H1 (cell line): ENCODE measurements around the gene TPPP. TPM values are rescaled to one million over a fixed set of nuclear protein-coding genes. Genes with fewer than 3 reads are reported as not detected.

Experiments used
- CTCF ChIA-PET: fragments of 300-600 bp; sonication (Branson Sonifier 250); formaldehyde crosslinking; loops from one replicate; lab custom pipeline; 2021; ENCODE audit not compliant: partially characterized antibody; lab: Charles Lee
- POLR2A ChIA-PET: fragments of 300-600 bp; sonication (Branson Sonifier 250); formaldehyde crosslinking; loops from one replicate; lab custom pipeline; 2021; ENCODE audit warnings: inconsistent platforms; ENCODE audit not compliant: partially characterized antibody; lab: Charles Lee
- DNase-seq, 2 experiments: peaks; one replicate each; pipeline versions ENCODE4 v3.0.0 to v3.0.0-alpha.2; 2010 to 2022; ENCODE audit warnings: low spot score in 2 of 2, low read depth in 1 of 2, mixed read lengths in 1 of 2
- FAIRE-seq: peaks from 2 replicates; lab custom pipeline; 2011; peaks lifted over from hg19 to GRCh38; lab: Jason Lieb, UNC
- H2AFZ ChIP-seq: 2 replicates; pipeline ENCODE4 v1.8.1; 2012; ENCODE audit warnings: low read length, inconsistent platforms
- H2AK5ac ChIP-seq: 2 replicates; pipeline ENCODE4 v1.6.1; 2013; ENCODE audit warnings: low read depth, low read length
- H2BK120ac ChIP-seq: replicated peaks from 2 replicates; pipeline ENCODE3; 2013; ENCODE audit warnings: low read depth, low read length, inconsistent platforms
- H2BK12ac ChIP-seq: 2 replicates; pipeline ENCODE4 v1.6.1; 2013; ENCODE audit warnings: low read depth, low read length
- H2BK15ac ChIP-seq: 2 replicates; pipeline ENCODE4 v1.6.1; 2013; ENCODE audit warnings: low read length
- H2BK20ac ChIP-seq: 2 replicates; pipeline ENCODE4 v1.6.1; 2013; ENCODE audit warnings: low read length
- H2BK5ac ChIP-seq: 2 replicates; pipeline ENCODE4 v1.6.1; 2013; ENCODE audit warnings: low read depth, low read length
- H3K14ac ChIP-seq: 2 replicates; pipeline ENCODE4 v1.6.1; 2013; ENCODE audit warnings: inconsistent platforms; ENCODE audit not compliant: insufficient read length
- H3K18ac ChIP-seq: 2 replicates; pipeline ENCODE4 v1.6.1; 2013; ENCODE audit warnings: low read length; ENCODE audit errors: extremely low read depth
- H3K23ac ChIP-seq: 2 replicates; pipeline ENCODE4 v1.6.1; 2013; ENCODE audit warnings: inconsistent platforms; ENCODE audit not compliant: insufficient read length
- H3K23me2 ChIP-seq: 2 replicates; pipeline ENCODE4 v1.6.1; 2013; ENCODE audit warnings: low read depth, low read length
- H3K27ac ChIP-seq: 2 replicates; pipeline ENCODE4 v1.6.1; 2011; ENCODE audit warnings: low read depth, low read length, inconsistent platforms
- H3K27me3 ChIP-seq, 4 experiments: replicated peaks in 1 of 4; 1 replicate in 1 of 4; 2 replicates in 3 of 4; pipeline versions ENCODE4 v1.6.1 to v1.8.1; 2011 to 2013; ENCODE audit warnings: low read length in 3 of 4, mild to moderate bottlenecking in 3 of 4, inconsistent platforms in 2 of 4, mixed read lengths in 2 of 4, moderate library complexity in 1 of 4; ENCODE audit not compliant: control insufficient read depth in 3 of 4, insufficient read depth in 3 of 4; ENCODE audit errors: extremely low read depth in 1 of 4
- H3K36me3 ChIP-seq, 4 experiments: 2 replicates each; pipeline versions ENCODE4 v1.6.1 to v1.8.1; 2011 to 2013; ENCODE audit warnings: mild to moderate bottlenecking in 4 of 4, low read length in 3 of 4, moderate library complexity in 2 of 4, control low read depth in 1 of 4, inconsistent platforms in 1 of 4; ENCODE audit not compliant: insufficient read depth in 4 of 4, control insufficient read depth in 2 of 4
- H3K4ac ChIP-seq: replicated peaks from 2 replicates; pipeline ENCODE3; 2013; ENCODE audit warnings: low read length, low read depth, mixed read lengths, inconsistent platforms; ENCODE audit not compliant: insufficient read length
- H3K4me1 ChIP-seq, 4 experiments: replicated peaks in 1 of 4; 1 replicate in 1 of 4; 2 replicates in 3 of 4; pipeline versions ENCODE4 v1.6.1 to v1.8.1; 2011 to 2013; ENCODE audit warnings: low read length in 3 of 4, inconsistent platforms in 2 of 4, mixed read lengths in 1 of 4; ENCODE audit not compliant: insufficient read depth in 4 of 4, control insufficient read depth in 3 of 4
- H3K4me2 ChIP-seq, 2 experiments: 2 replicates each; pipeline versions ENCODE4 v1.6.1 to v1.8.1; 2011 to 2013; ENCODE audit warnings: low read depth in 2 of 2, low read length in 2 of 2, control low read depth in 1 of 2, inconsistent platforms in 1 of 2, mild to moderate bottlenecking in 1 of 2; ENCODE audit not compliant: insufficient read depth in 1 of 2
- H3K4me3 ChIP-seq, 4 experiments: fragments of 200-600, 300-600 bp in 1 of 4; sonication (generic), shearing (Covaris generic), sonication (Bioruptor Twin) in 1 of 4; 2 replicates each; pipeline versions ENCODE4 v1.5.1 to v1.8.1; 2011 to 2016; ENCODE audit warnings: low read length in 4 of 4, low read depth in 3 of 4, control low read depth in 2 of 4, inconsistent platforms in 2 of 4, mild to moderate bottlenecking in 2 of 4, mixed read lengths in 1 of 4, moderate library complexity in 1 of 4; ENCODE audit not compliant: insufficient read depth in 2 of 4; ENCODE audit errors: extremely low read depth in 1 of 4
- H3K56ac ChIP-seq: replicated peaks from 2 replicates; pipeline ENCODE3; 2013; ENCODE audit warnings: low read depth, mild to moderate bottlenecking, mixed read lengths, low read length, inconsistent platforms; ENCODE audit not compliant: insufficient read length
- H3K79me1 ChIP-seq: 2 replicates; pipeline ENCODE4 v1.6.1; 2013; ENCODE audit warnings: low read depth, low read length, control low read depth
- H3K79me2 ChIP-seq, 2 experiments: 2 replicates each; pipeline versions ENCODE4 v1.6.1 to v1.8.1; 2012 to 2013; ENCODE audit warnings: low read length in 2 of 2, mild to moderate bottlenecking in 2 of 2, inconsistent platforms in 1 of 2; ENCODE audit not compliant: insufficient read depth in 2 of 2, control insufficient read depth in 1 of 2
- H3K9ac ChIP-seq, 4 experiments: replicated peaks in 1 of 4; 1 replicate in 1 of 4; 2 replicates in 3 of 4; pipeline versions ENCODE4 v1.6.1 to v1.8.1; 2011 to 2013; ENCODE audit warnings: low read depth in 3 of 4, low read length in 3 of 4, control low read depth in 2 of 4, mild to moderate bottlenecking in 2 of 4, moderate library complexity in 2 of 4, inconsistent platforms in 1 of 4; ENCODE audit errors: extremely low read depth in 1 of 4
- H3K9me3 ChIP-seq, 2 experiments: 2 replicates each; pipeline versions ENCODE4 v1.6.1 to v1.8.1; 2012 to 2013; ENCODE audit warnings: mild to moderate bottlenecking in 2 of 2, moderate library complexity in 2 of 2, control low read depth in 1 of 2, inconsistent platforms in 1 of 2, low read depth in 1 of 2, low read length in 1 of 2, mixed read lengths in 1 of 2; ENCODE audit not compliant: insufficient read depth in 2 of 2
- H4K20me1 ChIP-seq, 2 experiments: replicated peaks in 1 of 2; 2 replicates each; pipeline versions ENCODE3 to v1.8.1; 2011 to 2013; ENCODE audit warnings: inconsistent platforms in 2 of 2, low read length in 2 of 2, mild to moderate bottlenecking in 1 of 2; ENCODE audit not compliant: insufficient read depth in 2 of 2, control insufficient read depth in 1 of 2
- H4K5ac ChIP-seq: 2 replicates; pipeline ENCODE4 v1.6.1; 2013; ENCODE audit warnings: low read length, low read depth, mixed read lengths, inconsistent platforms; ENCODE audit not compliant: insufficient read length
- H4K8ac ChIP-seq: 2 replicates; pipeline ENCODE4 v1.8.0; 2013; ENCODE audit warnings: mild to moderate bottlenecking, moderate library complexity, low read length, inconsistent platforms; ENCODE audit not compliant: insufficient read depth; ENCODE audit errors: extremely low read depth
- H4K91ac ChIP-seq: replicated peaks from 2 replicates; pipeline ENCODE3; 2013; ENCODE audit warnings: low read length, mixed read lengths, inconsistent platforms; ENCODE audit not compliant: insufficient read length
- HDAC2 ChIP-seq, 2 experiments: fragments of 300-600 bp in 1 of 2; sonication (generic) in 1 of 2; IDR thresholded peaks; 2 replicates each; pipeline ENCODE4 v1.6.1; 2011 to 2012; ENCODE audit warnings: low read depth in 2 of 2, low read length in 2 of 2, mild to moderate bottlenecking in 2 of 2, moderate library complexity in 2 of 2, borderline replicate concordance in 1 of 2, inconsistent platforms in 1 of 2
- SP1 ChIP-seq: IDR thresholded peaks from 2 replicates; pipeline ENCODE4 v1.6.1; 2011; ENCODE audit warnings: low read depth, low read length
- TAF1 ChIP-seq: IDR thresholded peaks from 2 replicates; pipeline ENCODE4 v1.6.1; 2011; ENCODE audit warnings: mild to moderate bottlenecking, low read depth, low read length
- WGBS, 2 experiments: shearing (Covaris generic) in 1 of 2; methylation state at CpG; one replicate each; pipeline versions ENCODE4 v1.1.6 to v1.1.7; 2013 to 2015; ENCODE audit warnings: low lambda C conversion rate in 2 of 2, mixed read lengths in 2 of 2, inconsistent platforms in 1 of 2, low coverage in 1 of 2, missing lambda C conversion rate in 1 of 2; ENCODE audit not compliant: insufficient replicate concordance in 2 of 2, insufficient coverage in 1 of 2, insufficient read length in 1 of 2; ENCODE audit errors: extremely low coverage in 1 of 2, missing lambda C conversion rate in 1 of 2; 5-methylcytosine and 5-hydroxymethylcytosine counted together
- polyA plus RNA-seq, 7 experiments: library from polyadenylated mRNA; depleted of rRNA in 3 of 7; stranded (reverse) in 5 of 7; unstranded in 2 of 7; fragments of >200 nt in 5 of 7; fragments of 200-250 nt in 2 of 7; gene quantifications; 1 replicate in 5 of 7; 2 replicates in 1 of 7; 4 replicates in 1 of 7; pipeline versions ENCODE4 v1.2.1 to v1.2.3, GENCODE V29; 2011 to 2013; ENCODE audit warnings: missing spikeins in 2 of 7, mixed read lengths in 2 of 7
- total RNA-seq: library from RNA; stranded (reverse); fragmentation: NEBNext Ultra II Directional; extraction: Animal tissue kit (Norgen Biotek cat#: 25700); gene quantifications from 2 replicates; pipeline ENCODE4 v1.2.1, GENCODE V29; 2021

The TPPP gene
- total and polyA plus RNA-seq, 2 of the 8 experiments (the other 6 are each of a cell fraction or from before 2014, with no cell fraction given), result 0.36 to 0.93 TPM

GRCh38 chr5:673161-673830 lies 19.9 kb downstream of the TPPP start:
- peak in 1 of 2 experiments; percentile 45 for DNase-seq
- H2BK5ac ChIP-seq, result no peak overlapping the region
- no peak overlapping the region; the same call in 1 of the 2 replicates for H3K18ac ChIP-seq
- H3K56ac ChIP-seq, result no peak overlapping the region
- H3K36me3 ChIP-seq, result no peaks in the 10 kb centered on the region
- no peaks in the 10 kb centered on the region for H3K9me3 ChIP-seq
- H3K4me2 ChIP-seq, result peak overlapping the region in 1 of 2 experiments; percentile 25; a peak in 1 of 4 replicates
- peaks cover 0 to 21% (median 10%) of the 10 kb centered on the region in 4 experiments; a peak in 6 of 7 replicates for H3K4me1 ChIP-seq
- no peaks in the 10 kb centered on the region for H3K23me2 ChIP-seq
- H3K27ac ChIP-seq, result no peak overlapping the region; the same call in 1 of the 2 replicates
- H4K20me1 ChIP-seq, result peaks cover 12 to 19% of the 10 kb centered on the region in 2 experiments
- TF ChIP-seq SP1, result no peak
- 0 out of 2 replicates have a peak, but pooled peaks have one; percentile 1 for TF ChIP-seq TAF1
- TF ChIP-seq HDAC2 (IDR thresholded peaks at IDR 0.05; ENCODE audit: borderline replicate concordance in 1 of 2, low read depth in 2 of 2, low read length in 2 of 2), result no peak
- peak overlapping the region in 1 of 4 experiments; percentile 55; a peak in 2 of 7 replicates for H3K9ac ChIP-seq
- H2BK120ac ChIP-seq, result no peak overlapping the region
- no peaks in the 10 kb centered on the region for H3K79me1 ChIP-seq
- no peak overlapping the region for H4K5ac ChIP-seq
- peaks cover 0 to 14% (median 6%) of the 10 kb centered on the region in 4 experiments; a peak in 3 of 7 replicates for H3K27me3 ChIP-seq
- H3K23ac ChIP-seq, result no peak overlapping the region
- FAIRE-seq, result no peak
- H2BK12ac ChIP-seq, result no peak overlapping the region; the same call in 1 of the 2 replicates
- no peak overlapping the region for H3K14ac ChIP-seq
- CTCF ChIA-PET, result interaction anchor here (0.9 to 5.4 kb wide), 3 partner anchors 85 to 232 kb away, joined by 3 to 29 read pairs (median 4); no protein-coding TSS in a partner anchor
- H3K4me3 ChIP-seq, result no peak overlapping the region; a peak in 2 of 8 replicates
- H4K8ac ChIP-seq, result peak overlapping the region; percentile 81; the same call in 1 of the 2 replicates
- H3K79me2 ChIP-seq, result no peaks in the 10 kb centered on the region
- H2BK15ac ChIP-seq, result no peak overlapping the region
- no peak overlapping the region for H2BK20ac ChIP-seq
- no peak overlapping the region for H4K91ac ChIP-seq
- H2AK5ac ChIP-seq, result no peak overlapping the region
- WGBS, 2 experiments, result 81% methylated on average over 17 of the region's 19 CpGs; no CpG with 5 or more reads in 1 of the 2 experiments
- POLR2A ChIA-PET, result interaction anchor here (1.0 kb wide), 1 partner anchor 105 kb away, joined by 3 read pairs; no protein-coding TSS in a partner anchor
- no peak overlapping the region for H2AFZ ChIP-seq
- H3K4ac ChIP-seq, result no peak overlapping the region
